Transverse colon (tissue), 4 donors: ENCODE results near the gene SYNE1.

Experiments used
- POLR2A ChIP-seq: fragments of 450-650 bp; IDR thresholded peaks from one replicate; pipeline ENCODE4 v1.6.1; 2016; ENCODE audit warnings: antibody characterized with exemption, mild to moderate bottlenecking, moderate library complexity
- POLR2AphosphoS5 ChIP-seq, 3 donors: sonication (generic); formaldehyde crosslinking; IDR thresholded peaks; one replicate each; pipeline ENCODE4 v1.6.1; 2016; ENCODE audit warnings: antibody characterized with exemption in 3 of 3
- TF ChIP-seq, protein P1 (sequence below), 5 experiments: fragments of 200-600 bp in 3 of 5; fragments of 450-650 bp in 2 of 5; sonication (generic) in 3 of 5; IDR thresholded peaks; 1 replicate in 2 of 5; 2 replicates in 3 of 5; pipeline ENCODE4 v1.5.1; 2016 to 2017; ENCODE audit warnings: antibody characterized with exemption in 5 of 5, inconsistent platforms in 3 of 5, mild to moderate bottlenecking in 2 of 5, moderate library complexity in 1 of 5

DNA sequence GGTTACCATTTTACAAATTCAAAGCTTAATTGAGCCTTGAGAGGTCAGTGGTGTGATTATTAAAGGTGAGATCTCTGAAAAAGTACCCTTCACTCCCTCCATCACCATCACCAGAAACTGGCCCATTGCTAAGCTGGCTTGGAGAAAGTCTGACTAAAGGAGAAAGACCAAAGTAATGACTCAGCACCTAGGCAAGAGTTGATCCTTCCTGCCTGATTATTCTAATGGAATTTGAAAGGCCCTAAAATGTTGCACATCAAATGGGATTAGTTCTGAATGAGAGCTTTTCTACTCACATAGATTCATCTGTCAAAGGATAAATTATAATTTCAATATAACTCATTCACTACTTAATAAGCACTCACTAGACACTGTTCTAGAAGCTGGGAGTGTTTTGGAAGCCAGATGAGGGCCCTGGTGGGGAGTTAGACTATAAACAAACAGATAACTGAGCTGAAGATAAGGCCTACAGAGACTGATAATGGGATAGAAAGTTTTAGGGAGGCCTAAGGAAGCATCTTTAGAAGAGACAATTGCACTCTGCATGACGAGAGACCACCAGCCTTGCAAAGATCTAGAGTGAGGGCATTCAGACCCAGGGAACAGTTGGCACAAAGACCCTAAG, 366.7 kb downstream of the SYNE1 start:
- TF ChIP-seq, protein P1, sequence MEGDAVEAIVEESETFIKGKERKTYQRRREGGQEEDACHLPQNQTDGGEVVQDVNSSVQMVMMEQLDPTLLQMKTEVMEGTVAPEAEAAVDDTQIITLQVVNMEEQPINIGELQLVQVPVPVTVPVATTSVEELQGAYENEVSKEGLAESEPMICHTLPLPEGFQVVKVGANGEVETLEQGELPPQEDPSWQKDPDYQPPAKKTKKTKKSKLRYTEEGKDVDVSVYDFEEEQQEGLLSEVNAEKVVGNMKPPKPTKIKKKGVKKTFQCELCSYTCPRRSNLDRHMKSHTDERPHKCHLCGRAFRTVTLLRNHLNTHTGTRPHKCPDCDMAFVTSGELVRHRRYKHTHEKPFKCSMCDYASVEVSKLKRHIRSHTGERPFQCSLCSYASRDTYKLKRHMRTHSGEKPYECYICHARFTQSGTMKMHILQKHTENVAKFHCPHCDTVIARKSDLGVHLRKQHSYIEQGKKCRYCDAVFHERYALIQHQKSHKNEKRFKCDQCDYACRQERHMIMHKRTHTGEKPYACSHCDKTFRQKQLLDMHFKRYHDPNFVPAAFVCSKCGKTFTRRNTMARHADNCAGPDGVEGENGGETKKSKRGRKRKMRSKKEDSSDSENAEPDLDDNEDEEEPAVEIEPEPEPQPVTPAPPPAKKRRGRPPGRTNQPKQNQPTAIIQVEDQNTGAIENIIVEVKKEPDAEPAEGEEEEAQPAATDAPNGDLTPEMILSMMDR (IDR thresholded peaks at IDR 0.05): no peak
- TF ChIP-seq POLR2A (no peak), POLR2AphosphoS5 (IDR thresholded peaks at IDR 0.05) (no peak)
